MCF 10A (cell line): ENCODE measurements around the gene LAMA3. TPM values are rescaled to one million over a fixed set of nuclear protein-coding genes. Genes with fewer than 3 reads are reported as not detected.
A peak's percentile ranks its signal among the peaks of the same experiment; 100 is the strongest.

Source experiments
- BruUV-seq: library from RNA; stranded (reverse); fragments of 400-500 nt; replicated peaks from 2 replicates; lab custom pipeline; 2021; lab: Mats Ljungman, UMichigan
- CTCF ChIA-PET: fragments of 300-600 bp; sonication (Branson Sonifier 250); formaldehyde crosslinking; extraction: SDS; loops from one replicate; lab custom pipeline; 2021; ENCODE audit warnings: antibody characterized with exemption, inconsistent platforms; lab: Yijun Ruan, JAX
- POLR2A ChIA-PET: fragments of 300-600, 350-650 bp; sonication (Branson Sonifier 250); formaldehyde crosslinking; extraction: SDS; loops from one replicate; lab custom pipeline; 2020; ENCODE audit warnings: antibody characterized with exemption, inconsistent platforms; lab: Yijun Ruan, JAX
- DNase-seq: peaks from one replicate; pipeline ENCODE4 v3.0.0-alpha.2; 2018; ENCODE audit not compliant: unreplicated experiment
- H3K27ac Mint-ChIP-seq: one replicate; pipeline ENCODE4 v1.8.0; 2022; ENCODE audit warnings: mild to moderate bottlenecking, low read depth, mixed read lengths; ENCODE audit not compliant: unreplicated experiment
- H3K27me3 Mint-ChIP-seq: one replicate; pipeline ENCODE4 v1.8.0; 2022; ENCODE audit warnings: mixed read lengths; ENCODE audit not compliant: insufficient read depth, unreplicated experiment
- H3K36me3 Mint-ChIP-seq: one replicate; pipeline ENCODE4 v1.8.0; 2022; ENCODE audit warnings: mild to moderate bottlenecking, moderate library complexity, mixed read lengths; ENCODE audit not compliant: insufficient read depth, unreplicated experiment
- H3K4me1 Mint-ChIP-seq: one replicate; pipeline ENCODE4 v1.8.0; 2022; ENCODE audit warnings: mixed read lengths; ENCODE audit not compliant: insufficient read depth, unreplicated experiment
- H3K4me3 Mint-ChIP-seq: one replicate; pipeline ENCODE4 v1.8.0; 2022; ENCODE audit warnings: mild to moderate bottlenecking, moderate library complexity, mixed read lengths; ENCODE audit not compliant: unreplicated experiment
- H3K9me3 Mint-ChIP-seq: one replicate; pipeline ENCODE4 v1.8.0; 2022; ENCODE audit warnings: mixed read lengths; ENCODE audit not compliant: unreplicated experiment
- CTCF ChIP-seq: fragments of 200-600 bp; IDR thresholded peaks from one replicate; pipeline ENCODE4 v1.8.0; 2022; ENCODE audit warnings: antibody characterized with exemption, mild to moderate bottlenecking; ENCODE audit not compliant: unreplicated experiment
- intact Hi-C: fragments of 100-400 bp; cut with micrococcal nuclease; formaldehyde crosslinking; loops from 2 replicates; pipeline ENCODE4 v1.14.1; 2022
- total RNA-seq: library from RNA; stranded (reverse); gene quantifications from 2 replicates; pipeline ENCODE4 v1.2.3, GENCODE V29; 2022

LAMA3 gene
- total RNA-seq, 1 experiment from 2014 or later = 371 TPM

- intact Hi-C loops = loop anchor here (1.0 to 5.0 kb wide), 6 partner anchors 82 to 413 kb away; no protein-coding TSS in a partner anchor
- Mint-ChIP-seq H3K27me3 (no peaks in the 10 kb centered on the region), H3K4me1 (peaks cover 5% of the 10 kb centered on the region), H3K4me3 (no peak overlapping the region), H3K27ac (no peak overlapping the region), H3K9me3 (no peaks in the 10 kb centered on the region), H3K36me3 (no peaks in the 10 kb centered on the region)
- POLR2A ChIA-PET = interaction anchor here (0.7 to 3.3 kb wide), 7 partner anchors 9 to 220 kb away, joined by 3 to 23 read pairs (median 4); no protein-coding TSS in a partner anchor
- BruUV-seq = no TSS peak
- TF ChIP-seq CTCF = no peak
- DNase-seq = no peak
- CTCF ChIA-PET = interaction anchor here (0.6 to 6.7 kb wide), 25 partner anchors 9 to 412 kb away, joined by 3 to 211 read pairs (median 5); no protein-coding TSS in a partner anchor
These were observed 14.7 kb downstream of the LAMA3 start for GRCh38 chr18:23703987-23704384.

- H3K27ac Mint-ChIP-seq = no peak overlapping the region
- H3K27me3 Mint-ChIP-seq = no peaks in the 10 kb centered on the region
- intact Hi-C loops = loop anchor here (5.0 kb wide), 1 partner anchor 412 kb away; no protein-coding TSS in a partner anchor
- BruUV-seq = no TSS peak
- POLR2A ChIA-PET = interaction anchor here (0.9 to 1.7 kb wide), 3 partner anchors 10 to 206 kb away, joined by 3 to 6 read pairs (median 4); no protein-coding TSS in a partner anchor
- no peak for TF ChIP-seq CTCF
- DNase-seq = no peak
- CTCF ChIA-PET = interaction anchor here (0.9 to 6.7 kb wide), 5 partner anchors 17 to 141 kb away, joined by 3 to 211 read pairs (median 13); no protein-coding TSS in a partner anchor
- H3K4me3 Mint-ChIP-seq = no peak overlapping the region
- no peaks in the 10 kb centered on the region for H3K9me3 Mint-ChIP-seq
- peaks cover 5% of the 10 kb centered on the region for H3K4me1 Mint-ChIP-seq
- H3K36me3 Mint-ChIP-seq = no peaks in the 10 kb centered on the region
These were observed 15.6 kb downstream of the LAMA3 start for GRCh38 chr18:23704806-23705205.

GRCh38 chr18:23706971-23707640 is 17.9 kb downstream of the LAMA3 start:
- no peak for TF ChIP-seq CTCF

GRCh38 chr18:23710068-23710527 is 20.8 kb downstream of the LAMA3 start:
- Mint-ChIP-seq H3K4me3 (no peak overlapping the region), H3K9me3 (no peaks in the 10 kb centered on the region), H3K27me3 (no peaks in the 10 kb centered on the region), H3K4me1 (peaks cover 6% of the 10 kb centered on the region), H3K27ac (no peak overlapping the region), H3K36me3 (no peaks in the 10 kb centered on the region)
- intact Hi-C loops = no loop called here
- CTCF ChIA-PET = interaction anchor here (0.6 to 0.8 kb wide), 2 partner anchors 9 to 88 kb away, joined by 3 read pairs; no protein-coding TSS in a partner anchor
- BruUV-seq = no TSS peak
- POLR2A ChIA-PET = interaction anchor here (0.7 to 0.9 kb wide), 2 partner anchors 10 to 206 kb away, joined by 3 read pairs; no protein-coding TSS in a partner anchor
- peak; percentile 89 for DNase-seq
- no peak for TF ChIP-seq CTCF

More at GRCh38 chr18:23706971-23707640, 17.9 kb downstream of the LAMA3 start:
- POLR2A ChIA-PET = no interaction called here
- Mint-ChIP-seq H3K27me3 (no peaks in the 10 kb centered on the region), H3K9me3 (no peaks in the 10 kb centered on the region), H3K36me3 (no peaks in the 10 kb centered on the region), H3K4me1 (peaks cover 5% of the 10 kb centered on the region), H3K4me3 (no peak overlapping the region), H3K27ac (no peak overlapping the region)
- no TSS peak for BruUV-seq
- CTCF ChIA-PET = interaction anchor here (0.6 kb wide), 1 partner anchor 85 kb away, joined by 3 read pairs; no protein-coding TSS in a partner anchor
- DNase-seq = no peak
- intact Hi-C loops = no loop called here
